Uterus (tissue), 4 donors: ENCODE results near the gene DTNA. TPM values are rescaled to one million over a fixed set of nuclear protein-coding genes. Genes with fewer than 3 reads are reported as not detected.

Source experiments
- DNase-seq, 2 donors: peaks; one replicate each; pipeline ENCODE4 v3.0.0-alpha.2; 2019 to 2020
- H3K27ac ChIP-seq, 2 donors: fragments of 200-600 bp; sonication (generic); 1 replicate in 1 of 2; 2 replicates in 1 of 2; pipeline ENCODE4 v1.5.1; 2016 to 2018
- H3K27me3 ChIP-seq, 2 donors: fragments of 200-600 bp; sonication (generic); one replicate each; pipeline ENCODE4 v1.5.1; 2018 to 2019; ENCODE audit warnings: control low read depth in 1 of 2
- H3K36me3 ChIP-seq, 2 donors: fragments of 200-600 bp; sonication (generic); one replicate each; pipeline ENCODE4 v1.5.1; 2019; ENCODE audit warnings: control low read depth in 1 of 2
- H3K4me1 ChIP-seq, 2 donors: fragments of 200-600 bp; sonication (generic); one replicate each; pipeline ENCODE4 v1.5.1; 2018 to 2019; ENCODE audit warnings: control low read depth in 1 of 2
- H3K4me3 ChIP-seq, 2 donors: fragments of 200-600 bp; sonication (generic); 1 replicate in 1 of 2; 2 replicates in 1 of 2; pipeline ENCODE4 v1.5.1; 2018 to 2019; ENCODE audit warnings: mild to moderate bottlenecking in 1 of 2
- H3K9me3 ChIP-seq, 2 donors: fragments of 200-600 bp; sonication (generic); one replicate each; pipeline ENCODE4 v1.5.1; 2019; ENCODE audit warnings: control low read depth in 1 of 2
- CTCF ChIP-seq, 4 experiments: fragments of 200-600 bp in 2 of 4; fragments of 450-650 bp in 2 of 4; sonication (generic) in 2 of 4; IDR thresholded peaks; one replicate each; pipeline ENCODE4 v1.5.1; 2016 to 2019; ENCODE audit warnings: antibody characterized with exemption in 4 of 4, mild to moderate bottlenecking in 2 of 4, moderate library complexity in 1 of 4
- POLR2A ChIP-seq, 2 donors: fragments of 450-650 bp; IDR thresholded peaks; one replicate each; pipeline ENCODE4 v1.6.1; 2016; ENCODE audit warnings: antibody characterized with exemption in 2 of 2, mild to moderate bottlenecking in 1 of 2, moderate library complexity in 1 of 2
- intact Hi-C: fragments of 100-400 bp; cut with DNase I; formaldehyde crosslinking; loops from one replicate; pipeline ENCODE4 v1.15.1; 2023; ENCODE audit warnings: low total_unique reads
- total RNA-seq, 4 donors: library from RNA; depleted of rRNA in 3 of 4; stranded (reverse); fragments of >200 nt in 3 of 4; gene quantifications; one replicate each; pipeline versions ENCODE4 v1.1.0 to v1.2.4, GENCODE V29; 2014 to 2023
- donor health status: DM: yes; HTN: yes; CAD: no.

Gene DTNA
- total RNA-seq, 4 donors from 2014 or later, result 13.8 to 229 (median 43.0) TPM

DNA sequence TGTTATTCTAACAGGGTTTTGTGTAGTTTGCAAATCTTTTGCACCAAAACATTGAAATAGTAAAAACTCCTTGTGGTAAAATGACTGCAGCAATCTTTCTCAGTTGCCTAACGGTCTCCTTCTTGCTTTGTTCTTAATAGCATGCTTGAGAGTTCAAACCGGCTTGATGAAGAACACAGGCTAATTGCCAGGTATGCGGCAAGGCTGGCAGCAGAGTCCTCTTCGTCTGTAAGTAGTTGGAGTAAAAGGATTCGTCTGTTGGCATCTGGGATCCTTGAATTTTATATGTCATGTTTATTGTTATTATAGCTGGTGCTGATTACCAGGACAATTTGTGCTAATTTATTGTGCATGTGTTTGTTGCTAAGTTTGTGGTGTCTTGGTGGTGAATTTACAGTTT lies 138.1 kb downstream of the DTNA start:
- H3K4me1 ChIP-seq, result no peaks in the 10 kb centered on the region
- no peak overlapping the region for H3K4me3 ChIP-seq
- TF ChIP-seq POLR2A (IDR thresholded peaks at IDR 0.05) (no peak), CTCF (IDR thresholded peaks at IDR 0.05) (no peak)
- no peak overlapping the region for H3K27ac ChIP-seq
- intact Hi-C loops, result no loop called here
- no peaks in the 10 kb centered on the region for H3K27me3 ChIP-seq
- DNase-seq, result no peak
- H3K36me3 ChIP-seq, result no peaks in the 10 kb centered on the region
- H3K9me3 ChIP-seq, result no peaks in the 10 kb centered on the region

GRCh38 chr18:34848695-34849094 lies 138.6 kb downstream of the DTNA start:
- H3K4me3 ChIP-seq, result no peak overlapping the region
- no peak overlapping the region for H3K27ac ChIP-seq
- no peaks in the 10 kb centered on the region for H3K9me3 ChIP-seq
- H3K27me3 ChIP-seq, result no peaks in the 10 kb centered on the region
- no peaks in the 10 kb centered on the region for H3K4me1 ChIP-seq
- no peak for DNase-seq
- no peak for TF ChIP-seq POLR2A (IDR thresholded peaks at IDR 0.05)
- TF ChIP-seq CTCF (IDR thresholded peaks at IDR 0.05), result no peak
- intact Hi-C loops, result no loop called here
- no peaks in the 10 kb centered on the region for H3K36me3 ChIP-seq

DNA sequence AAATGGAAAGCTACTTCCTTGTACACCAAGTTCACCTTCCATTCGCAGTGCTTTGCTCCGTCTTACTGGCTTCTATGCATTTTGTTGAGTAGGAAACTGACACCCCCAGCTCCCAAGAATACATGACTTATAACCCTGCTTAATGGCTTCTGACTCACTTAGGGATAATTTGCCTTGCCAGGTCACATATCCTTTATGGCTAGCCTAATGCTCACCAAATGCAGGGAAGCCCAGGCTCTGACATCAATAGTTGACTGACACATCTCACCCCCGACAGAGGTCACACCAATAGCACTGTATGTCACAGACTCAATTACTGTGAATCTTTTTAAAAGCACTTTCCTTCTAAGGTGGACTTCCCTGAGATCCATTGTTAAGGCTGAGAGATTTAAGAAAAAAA lies 147.2 kb downstream of the DTNA start:
- Histone ChIP-seq H3K4me1 (no peaks in the 10 kb centered on the region), H3K27ac (no peak overlapping the region), H3K36me3 (no peaks in the 10 kb centered on the region), H3K27me3 (no peaks in the 10 kb centered on the region), H3K9me3 (no peaks in the 10 kb centered on the region), H3K4me3 (no peak overlapping the region)
- no peak for DNase-seq
- TF ChIP-seq CTCF (IDR thresholded peaks at IDR 0.05), result no peak
- TF ChIP-seq POLR2A (IDR thresholded peaks at IDR 0.05), result no peak
- intact Hi-C loops, result no loop called here

DNA sequence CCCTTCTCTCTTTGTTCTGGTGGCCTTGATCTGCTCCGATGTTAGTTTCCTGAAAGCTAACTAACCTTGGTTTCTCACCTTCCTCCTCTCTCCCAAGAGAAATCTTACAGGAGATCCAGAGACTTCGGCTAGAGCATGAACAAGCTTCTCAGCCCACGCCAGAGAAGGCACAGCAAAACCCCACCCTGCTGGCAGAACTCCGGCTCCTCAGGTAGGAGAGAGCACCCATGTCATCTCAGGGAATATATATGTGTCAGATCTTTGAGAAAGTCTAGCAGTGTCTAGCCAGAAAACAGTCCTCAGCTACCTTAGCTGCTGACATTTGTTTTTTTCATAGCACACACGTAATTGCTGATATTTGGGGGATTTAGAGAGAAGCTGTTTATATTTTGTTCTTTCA lies 148.1 kb downstream of the DTNA start:
- intact Hi-C loops, result no loop called here
- DNase-seq, result no peak
- Histone ChIP-seq H3K27ac (no peak overlapping the region), H3K4me3 (no peak overlapping the region), H3K4me1 (no peaks in the 10 kb centered on the region), H3K27me3 (no peaks in the 10 kb centered on the region), H3K9me3 (no peaks in the 10 kb centered on the region), H3K36me3 (no peaks in the 10 kb centered on the region)
- TF ChIP-seq CTCF (IDR thresholded peaks at IDR 0.05) (no peak), POLR2A (IDR thresholded peaks at IDR 0.05) (no peak)

DNA sequence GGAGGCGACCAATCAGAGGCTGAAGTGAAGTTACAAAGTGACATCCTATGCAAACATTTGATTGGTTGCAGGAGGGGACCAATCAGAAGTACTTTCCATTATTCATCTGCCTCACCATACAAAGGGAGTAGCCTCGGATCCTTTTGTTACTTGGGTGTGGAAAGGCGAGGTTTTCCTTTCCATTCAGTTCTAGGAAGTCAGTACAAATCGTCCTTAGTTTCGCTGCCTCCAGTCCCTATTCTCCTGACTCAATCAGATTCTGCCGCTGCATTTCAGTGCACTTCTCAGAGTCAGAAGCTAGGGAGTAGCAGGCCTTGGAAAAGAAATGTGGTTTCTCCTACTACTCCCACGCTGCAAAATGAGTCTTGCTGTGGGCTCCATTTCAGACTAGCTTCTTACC lies 149.4 kb downstream of the DTNA start:
- intact Hi-C loops, result no loop called here
- H3K27ac ChIP-seq, result no peak overlapping the region
- H3K27me3 ChIP-seq, result no peaks in the 10 kb centered on the region
- H3K9me3 ChIP-seq, result no peaks in the 10 kb centered on the region
- no peaks in the 10 kb centered on the region for H3K4me1 ChIP-seq
- no peak overlapping the region for H3K4me3 ChIP-seq
- H3K36me3 ChIP-seq, result no peaks in the 10 kb centered on the region
- DNase-seq, result no peak
- TF ChIP-seq POLR2A (IDR thresholded peaks at IDR 0.05) (no peak), CTCF (IDR thresholded peaks at IDR 0.05) (no peak)
